MM.1S (cell line): Measurements from ENCODE around the gene TBCA.

Experiments
- DNase-seq: peaks from one replicate; pipeline ENCODE4 v3.0.0-alpha.2; 2015
- H2AFZ ChIP-seq: fragments of 300-600 bp; sonication (generic); 2 replicates; pipeline ENCODE4 v1.6.0; 2016; ENCODE audit warnings: antibody characterized with exemption, low read length
- H3F3A ChIP-seq: fragments of 300-600 bp; sonication (generic); 2 replicates; pipeline ENCODE4 v1.6.1; 2016; ENCODE audit warnings: mild to moderate bottlenecking, antibody characterized with exemption, low read length, moderate library complexity, mixed read lengths; ENCODE audit not compliant: insufficient read depth
- H3K27ac ChIP-seq: fragments of 300-600 bp; sonication (generic); 2 replicates; pipeline ENCODE4 v1.5.1; 2016; ENCODE audit warnings: mild to moderate bottlenecking, low read length
- H3K27me3 ChIP-seq: fragments of 300-600 bp; sonication (generic); replicated peaks from 2 replicates; pipeline ENCODE4 v1.6.0; 2016; ENCODE audit warnings: low read length; ENCODE audit not compliant: insufficient read depth
- H3K36me3 ChIP-seq: fragments of 300-600 bp; sonication (generic); replicated peaks from 2 replicates; pipeline ENCODE4 v1.6.1; 2016; ENCODE audit warnings: mild to moderate bottlenecking, low read length, mixed read lengths; ENCODE audit not compliant: insufficient read depth
- H3K4me1 ChIP-seq: fragments of 300-600 bp; sonication (generic); 2 replicates; pipeline ENCODE4 v1.6.1; 2016; ENCODE audit warnings: low read length, mixed read lengths
- H3K4me2 ChIP-seq: fragments of 300-600 bp; sonication (generic); 2 replicates; pipeline ENCODE4 v1.6.0; 2016; ENCODE audit warnings: low read depth, low read length
- H3K4me3 ChIP-seq: fragments of 300-600 bp; sonication (generic); 2 replicates; pipeline ENCODE4 v1.5.1; 2016; ENCODE audit warnings: low read length, mixed read lengths
- H3K79me2 ChIP-seq: fragments of 300-600 bp; sonication (generic); 2 replicates; pipeline ENCODE4 v1.6.1; 2016; ENCODE audit warnings: mixed run types, low read length, mixed read lengths
- H3K9ac ChIP-seq: fragments of 300-600 bp; sonication (generic); 2 replicates; pipeline ENCODE4 v1.6.1; 2016; ENCODE audit warnings: low read length, mixed read lengths
- H3K9me2 ChIP-seq: fragments of 300-600 bp; sonication (generic); replicated peaks from 2 replicates; pipeline ENCODE4 v1.6.1; 2016; ENCODE audit warnings: mild to moderate bottlenecking, low read length, mixed read lengths; ENCODE audit not compliant: insufficient read depth
- H3K9me3 ChIP-seq: fragments of 300-600 bp; sonication (generic); replicated peaks from 2 replicates; pipeline ENCODE4 v1.6.1; 2016; ENCODE audit warnings: mild to moderate bottlenecking, low read length, mixed read lengths; ENCODE audit not compliant: insufficient read depth
- H4K20me1 ChIP-seq: fragments of 300-600 bp; sonication (generic); 2 replicates; pipeline ENCODE4 v1.6.1; 2016; ENCODE audit warnings: mild to moderate bottlenecking, low read length, moderate library complexity, mixed read lengths; ENCODE audit not compliant: insufficient read depth
- EZH2 ChIP-seq: fragments of 300-600 bp; sonication (generic); optimal IDR thresholded peaks from 2 replicates; pipeline ENCODE3; 2017; ENCODE audit warnings: low read depth, mild to moderate bottlenecking, antibody characterized with exemption, low read length, mixed read lengths
- EZH2phosphoT487 ChIP-seq: fragments of 300-600 bp; sonication (generic); IDR thresholded peaks from 2 replicates; pipeline ENCODE4 v1.6.1; 2018; ENCODE audit warnings: antibody characterized with exemption, low read length
- TF ChIP-seq, protein P1 (sequence below): fragments of 300-600 bp; sonication (generic); IDR thresholded peaks from 2 replicates; pipeline ENCODE4 v1.5.1; 2016; ENCODE audit warnings: antibody characterized with exemption, low read length, mixed read lengths

Gene TBCA

DNA sequence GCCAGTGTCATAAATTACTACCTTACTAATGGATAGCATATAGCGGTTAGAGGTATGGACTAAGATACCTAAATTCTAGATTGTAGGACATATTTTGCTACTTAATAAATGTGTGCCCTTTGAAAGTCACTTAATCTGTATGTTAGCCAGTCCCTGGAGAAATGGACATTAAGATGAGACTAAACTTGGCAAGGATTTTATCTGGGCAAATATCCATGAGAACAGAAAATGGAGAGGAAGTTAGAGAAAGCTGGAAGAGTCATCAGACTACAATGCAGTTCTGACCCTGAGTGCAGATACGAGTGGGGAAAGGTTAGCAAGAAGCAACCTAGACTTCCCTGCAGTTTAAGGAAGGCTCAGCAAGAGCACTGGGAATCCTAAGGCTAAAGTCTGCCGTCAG, 33.0 kb downstream of the TBCA start:
- Histone ChIP-seq H3K36me3 (no peaks in the 10 kb centered on the region), H3K27me3 (no peaks in the 10 kb centered on the region), H3K4me3 (no peak overlapping the region), H3K4me2 (no peak overlapping the region), H3K9me3 (no peaks in the 10 kb centered on the region), H2AFZ (no peak overlapping the region), H3F3A (no peaks in the 10 kb centered on the region), H3K9me2 (no peaks in the 10 kb centered on the region), H3K9ac (no peak overlapping the region), H3K27ac (no peak overlapping the region), H3K79me2 (peaks cover 75% of the 10 kb centered on the region), H4K20me1 (no peaks in the 10 kb centered on the region; the same call in 1 of the 2 replicates), H3K4me1 (no peaks in the 10 kb centered on the region)
- TF ChIP-seq EZH2phosphoT487 (no peak), EZH2 (no peak)
- TF ChIP-seq, protein P1, sequence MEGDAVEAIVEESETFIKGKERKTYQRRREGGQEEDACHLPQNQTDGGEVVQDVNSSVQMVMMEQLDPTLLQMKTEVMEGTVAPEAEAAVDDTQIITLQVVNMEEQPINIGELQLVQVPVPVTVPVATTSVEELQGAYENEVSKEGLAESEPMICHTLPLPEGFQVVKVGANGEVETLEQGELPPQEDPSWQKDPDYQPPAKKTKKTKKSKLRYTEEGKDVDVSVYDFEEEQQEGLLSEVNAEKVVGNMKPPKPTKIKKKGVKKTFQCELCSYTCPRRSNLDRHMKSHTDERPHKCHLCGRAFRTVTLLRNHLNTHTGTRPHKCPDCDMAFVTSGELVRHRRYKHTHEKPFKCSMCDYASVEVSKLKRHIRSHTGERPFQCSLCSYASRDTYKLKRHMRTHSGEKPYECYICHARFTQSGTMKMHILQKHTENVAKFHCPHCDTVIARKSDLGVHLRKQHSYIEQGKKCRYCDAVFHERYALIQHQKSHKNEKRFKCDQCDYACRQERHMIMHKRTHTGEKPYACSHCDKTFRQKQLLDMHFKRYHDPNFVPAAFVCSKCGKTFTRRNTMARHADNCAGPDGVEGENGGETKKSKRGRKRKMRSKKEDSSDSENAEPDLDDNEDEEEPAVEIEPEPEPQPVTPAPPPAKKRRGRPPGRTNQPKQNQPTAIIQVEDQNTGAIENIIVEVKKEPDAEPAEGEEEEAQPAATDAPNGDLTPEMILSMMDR = no peak
- DNase-seq = no peak

GRCh38 chr5:77741608-77742007, 34.5 kb downstream of the TBCA start:
- no peak for DNase-seq
- Histone ChIP-seq H3K36me3 (no peaks in the 10 kb centered on the region), H3K79me2 (peaks cover 77% of the 10 kb centered on the region), H3K4me3 (no peak overlapping the region), H3K9me2 (no peaks in the 10 kb centered on the region), H3K27me3 (no peaks in the 10 kb centered on the region), H3K4me2 (no peak overlapping the region), H3K9me3 (no peaks in the 10 kb centered on the region), H3K9ac (no peak overlapping the region), H3K4me1 (no peaks in the 10 kb centered on the region), H3K27ac (no peak overlapping the region), H3F3A (no peaks in the 10 kb centered on the region), H4K20me1 (no peaks in the 10 kb centered on the region; the same call in 1 of the 2 replicates), H2AFZ (no peak overlapping the region)
- TF ChIP-seq, protein P1 = no peak
- TF ChIP-seq EZH2 (no peak), EZH2phosphoT487 (no peak)

DNA sequence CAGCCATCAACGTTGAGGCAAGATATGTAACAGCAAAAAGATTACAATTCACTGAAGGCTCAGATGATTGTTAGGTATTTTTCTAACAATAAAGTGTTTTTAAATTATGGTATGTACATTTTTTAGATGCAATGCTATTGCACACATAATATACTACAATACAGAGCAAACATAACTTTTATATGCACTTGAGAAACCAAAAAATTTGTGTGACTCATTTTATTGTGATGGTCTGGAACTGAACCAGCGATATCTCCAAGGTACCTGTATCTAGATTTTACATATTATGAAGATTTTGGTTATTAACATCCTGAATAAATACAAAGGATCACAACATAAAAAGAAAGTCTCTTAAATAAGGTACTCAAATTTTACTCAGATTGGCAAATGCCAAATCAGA, 41.3 kb downstream of the TBCA start:
- H3K36me3 ChIP-seq = no peaks in the 10 kb centered on the region
- no peaks in the 10 kb centered on the region for H3F3A ChIP-seq
- no peaks in the 10 kb centered on the region for H3K4me1 ChIP-seq
- no peaks in the 10 kb centered on the region for H3K9me3 ChIP-seq
- no peak overlapping the region for H2AFZ ChIP-seq
- no peak for DNase-seq
- no peak overlapping the region for H3K9ac ChIP-seq
- no peak overlapping the region for H3K4me3 ChIP-seq
- H3K27ac ChIP-seq = no peak overlapping the region
- no peak for TF ChIP-seq EZH2
- TF ChIP-seq EZH2phosphoT487 = no peak
- TF ChIP-seq, protein P1 = no peak
- no peaks in the 10 kb centered on the region for H4K20me1 ChIP-seq
- H3K27me3 ChIP-seq = no peaks in the 10 kb centered on the region
- H3K4me2 ChIP-seq = no peak overlapping the region
- no peaks in the 10 kb centered on the region for H3K9me2 ChIP-seq
- H3K79me2 ChIP-seq = peaks cover 84% of the 10 kb centered on the region
